ENCODE results near the gene ZNF581. TPM values are rescaled to one million over a fixed set of nuclear protein-coding genes. Genes with fewer than 3 reads are reported as not detected.
A peak's percentile ranks its signal among the peaks of the same experiment; 100 is the strongest.

Gene ZNF581
- total RNA-seq, 1 donor from 2014 or later: 15.5 TPM

DNA sequence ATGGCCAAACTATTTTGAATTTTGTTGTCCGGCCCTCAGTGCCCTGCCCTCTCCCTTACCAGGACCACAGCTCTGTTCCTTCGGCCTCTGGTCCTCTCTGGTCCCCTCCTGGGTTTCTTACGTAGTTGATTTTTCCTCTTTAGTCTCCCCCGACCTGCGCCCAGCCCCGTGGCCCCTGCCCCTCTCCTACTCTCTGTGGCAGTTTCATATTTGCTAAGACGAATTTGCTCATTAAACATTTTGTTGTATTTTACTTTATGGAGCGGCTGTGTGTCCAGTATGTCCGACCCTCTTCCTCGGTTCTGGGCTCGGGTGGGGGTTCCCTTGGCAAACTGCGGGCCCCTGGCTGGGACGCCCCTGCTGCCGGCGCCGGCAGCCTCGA is 31.0 kb downstream of the ZNF581 start:
- H3K9me3 ChIP-seq: no peaks in the 10 kb centered on the region
- peak overlapping the region; percentile 71 to 84 for H3K4me3 ChIP-seq
- H3K27ac ChIP-seq: peak overlapping the region; percentile 89
- H3K36me3 ChIP-seq: peaks cover 0 to 46% of the 10 kb centered on the region in 2 donors
- peaks cover 52% of the 10 kb centered on the region for H3K4me1 ChIP-seq
- TF ChIP-seq, protein P1, sequence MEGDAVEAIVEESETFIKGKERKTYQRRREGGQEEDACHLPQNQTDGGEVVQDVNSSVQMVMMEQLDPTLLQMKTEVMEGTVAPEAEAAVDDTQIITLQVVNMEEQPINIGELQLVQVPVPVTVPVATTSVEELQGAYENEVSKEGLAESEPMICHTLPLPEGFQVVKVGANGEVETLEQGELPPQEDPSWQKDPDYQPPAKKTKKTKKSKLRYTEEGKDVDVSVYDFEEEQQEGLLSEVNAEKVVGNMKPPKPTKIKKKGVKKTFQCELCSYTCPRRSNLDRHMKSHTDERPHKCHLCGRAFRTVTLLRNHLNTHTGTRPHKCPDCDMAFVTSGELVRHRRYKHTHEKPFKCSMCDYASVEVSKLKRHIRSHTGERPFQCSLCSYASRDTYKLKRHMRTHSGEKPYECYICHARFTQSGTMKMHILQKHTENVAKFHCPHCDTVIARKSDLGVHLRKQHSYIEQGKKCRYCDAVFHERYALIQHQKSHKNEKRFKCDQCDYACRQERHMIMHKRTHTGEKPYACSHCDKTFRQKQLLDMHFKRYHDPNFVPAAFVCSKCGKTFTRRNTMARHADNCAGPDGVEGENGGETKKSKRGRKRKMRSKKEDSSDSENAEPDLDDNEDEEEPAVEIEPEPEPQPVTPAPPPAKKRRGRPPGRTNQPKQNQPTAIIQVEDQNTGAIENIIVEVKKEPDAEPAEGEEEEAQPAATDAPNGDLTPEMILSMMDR (IDR thresholded peaks at IDR 0.05): no peak
- TF ChIP-seq POLR2A (IDR thresholded peaks at IDR 0.05): no peak
- TF ChIP-seq POLR2AphosphoS5 (IDR thresholded peaks at IDR 0.05; ENCODE audit: insufficient read depth in 1 of 2, low read depth in 1 of 2): no peak
- no peaks in the 10 kb centered on the region for H3K27me3 ChIP-seq
- DNase-seq (ENCODE audit: extremely low spot score in 2 of 2): no peak
- intact Hi-C loops (cut with DNase I): no loop called here

DNA sequence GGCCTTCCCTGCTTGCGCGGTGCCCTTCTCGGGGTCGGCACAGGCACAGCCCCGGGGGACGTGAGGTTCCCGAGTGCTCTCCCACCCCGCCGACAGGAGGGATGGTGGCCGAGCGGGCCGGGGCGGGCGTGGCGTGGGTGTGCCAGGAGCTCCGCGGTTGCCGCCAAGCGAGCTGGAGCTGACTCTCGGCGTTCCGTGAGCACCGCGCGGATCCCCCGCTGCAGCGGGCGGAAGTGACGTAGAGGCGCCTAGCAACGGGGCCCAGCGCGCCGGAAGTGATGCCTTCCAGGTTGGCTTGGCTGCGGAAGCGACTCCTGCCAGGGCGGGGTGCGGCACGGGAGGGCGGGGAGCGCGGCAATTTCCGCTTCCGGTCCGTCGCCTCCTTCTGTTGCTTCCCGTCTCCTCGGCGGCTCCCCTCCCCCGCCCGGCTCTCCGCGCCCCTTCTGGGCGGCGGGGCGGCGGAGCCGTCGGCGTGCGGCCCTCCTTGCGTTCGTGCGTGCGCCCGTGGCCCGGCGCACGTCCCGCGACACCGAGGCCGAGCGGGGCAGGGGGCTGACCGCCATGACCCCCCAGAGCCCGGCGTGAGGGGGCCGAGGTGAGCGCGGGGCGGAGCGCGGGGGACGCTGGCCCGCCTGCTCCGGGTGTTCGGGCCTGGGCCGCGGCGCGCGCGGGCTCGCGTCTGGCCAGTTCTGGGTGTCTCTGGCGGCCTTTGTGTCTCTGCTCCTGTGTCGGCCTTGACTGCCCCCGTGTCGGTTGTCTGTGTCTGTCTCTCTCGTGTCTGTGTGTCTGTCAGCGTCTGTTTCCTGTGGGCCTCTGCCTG is 31.6 kb downstream of the ZNF581 start, which contains the start of gene EPN1:
EPN1 (plus strand) TSS at position 386 of the 820 bp plus-strand sequence. CDS start 3,402 bp downstream, outside the sequence.
- TF ChIP-seq, protein P1 (IDR thresholded peaks at IDR 0.05): no peak
- TF ChIP-seq POLR2A (IDR thresholded peaks at IDR 0.05): peak in 1 of 2 donors; percentile 16
- TF ChIP-seq POLR2AphosphoS5 (IDR thresholded peaks at IDR 0.05; ENCODE audit: insufficient read depth in 1 of 2, low read depth in 1 of 2): peak; percentile 75 to 85
- Histone ChIP-seq H3K9me3 (no peaks in the 10 kb centered on the region), H3K27me3 (no peaks in the 10 kb centered on the region), H3K27ac (peak within 1 kb of the TSS; percentile 89), H3K36me3 (peaks cover 0 to 46% of the 10 kb centered on the region in 2 donors), H3K4me1 (peaks cover 58% of the 10 kb centered on the region), H3K4me3 (peak within 1 kb of the TSS; percentile 71 to 84)
- intact Hi-C loops (cut with DNase I): no loop called here
- DNase-seq (ENCODE audit: extremely low spot score in 2 of 2): peak in 1 of 2 donors; percentile 92

DNA sequence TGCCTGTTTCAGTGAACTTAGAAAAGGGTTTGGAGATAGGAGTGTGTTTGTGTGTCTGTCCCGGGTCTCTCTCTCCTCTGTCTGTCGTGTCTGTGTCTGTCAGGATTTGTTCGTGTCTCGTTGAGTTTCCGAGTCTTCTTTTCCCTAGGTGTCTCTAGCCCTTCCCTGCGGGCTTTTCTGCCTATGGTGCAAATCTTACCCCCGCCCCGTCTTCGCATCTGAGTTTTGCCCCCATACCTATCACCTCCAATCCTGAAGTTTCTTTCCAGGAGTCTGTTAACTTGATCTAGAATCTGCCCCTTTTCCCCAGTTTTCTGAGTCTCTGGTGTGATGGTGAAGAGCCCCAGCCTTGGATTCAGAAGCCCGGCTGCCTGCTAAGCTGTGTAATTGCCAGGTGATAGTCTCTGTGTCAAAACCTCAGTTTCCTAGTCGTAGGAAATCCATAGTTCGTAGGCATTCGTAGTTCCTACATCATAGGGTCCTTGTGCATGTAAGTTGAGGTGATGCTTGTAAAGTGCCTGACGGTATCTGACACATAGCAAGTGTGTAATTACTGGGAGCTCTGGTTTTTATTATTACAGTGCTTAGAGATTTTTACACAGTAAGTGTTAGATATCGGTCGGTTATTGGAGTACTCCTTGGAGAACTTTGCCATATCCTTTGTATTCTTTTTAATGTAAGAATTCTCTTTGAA is 32.4 kb downstream of the ZNF581 start:
- Histone ChIP-seq H3K9me3 (no peaks in the 10 kb centered on the region), H3K27ac (peak overlapping the region; percentile 89), H3K4me3 (peak overlapping the region; percentile 71 to 84), H3K36me3 (peaks cover 0 to 45% of the 10 kb centered on the region in 2 donors), H3K4me1 (peaks cover 66% of the 10 kb centered on the region), H3K27me3 (no peaks in the 10 kb centered on the region)
- intact Hi-C loops (cut with DNase I): no loop called here
- no peak for DNase-seq (ENCODE audit: extremely low spot score in 2 of 2)
- no peak for TF ChIP-seq POLR2A (IDR thresholded peaks at IDR 0.05)
- TF ChIP-seq, protein P1 (IDR thresholded peaks at IDR 0.05): no peak
- TF ChIP-seq POLR2AphosphoS5 (IDR thresholded peaks at IDR 0.05; ENCODE audit: insufficient read depth in 1 of 2, low read depth in 1 of 2): no peak

DNA sequence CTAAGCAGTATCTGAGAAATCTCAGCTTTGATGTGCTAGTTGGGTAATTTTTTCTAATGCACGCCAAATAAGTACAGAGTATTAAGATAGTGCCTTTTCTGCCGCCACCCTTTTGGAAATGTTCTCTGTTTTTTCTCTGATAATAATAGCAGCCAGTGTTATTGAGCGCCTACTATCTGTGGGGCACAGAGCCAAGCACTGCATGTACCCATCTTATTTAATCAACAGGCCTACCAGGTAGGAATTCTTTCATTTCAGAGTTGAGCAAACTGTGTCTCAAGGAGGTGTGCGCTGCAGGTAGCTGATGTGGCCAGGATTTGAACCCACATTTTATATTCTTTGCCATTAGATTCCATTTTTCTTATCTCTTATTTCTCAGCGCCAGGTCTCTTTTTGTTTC is 32.9 kb downstream of the ZNF581 start:
- Histone ChIP-seq H3K36me3 (peaks cover 0 to 49% of the 10 kb centered on the region in 2 donors), H3K27me3 (no peaks in the 10 kb centered on the region), H3K9me3 (no peaks in the 10 kb centered on the region), H3K4me1 (peaks cover 66% of the 10 kb centered on the region), H3K27ac (no peak overlapping the region), H3K4me3 (peak overlapping the region; percentile 71 to 84)
- no peak for DNase-seq (ENCODE audit: extremely low spot score in 2 of 2)
- TF ChIP-seq POLR2AphosphoS5 (IDR thresholded peaks at IDR 0.05; ENCODE audit: insufficient read depth in 1 of 2, low read depth in 1 of 2) (no peak), POLR2A (IDR thresholded peaks at IDR 0.05) (no peak)
- TF ChIP-seq, protein P1 (IDR thresholded peaks at IDR 0.05): no peak
- intact Hi-C loops (cut with DNase I): no loop called here
